Renal pelvis (tissue), 4 donors: ENCODE results near the gene UNC13D. TPM values are rescaled to one million over a fixed set of nuclear protein-coding genes. Genes with fewer than 3 reads are reported as not detected.
A peak's percentile ranks its signal among the peaks of the same experiment; 100 is the strongest.
"Not testable (repeated sequence)": the region's sequence is repeated elsewhere in the genome, so short reads cannot be mapped to it uniquely, and the experiment has no call there.

ENCODE experiments used
- DNase-seq: peaks from one replicate; pipeline ENCODE4 v3.0.0-alpha.2; 2013
- polyA plus RNA-seq, 3 donors: library from polyadenylated mRNA; unstranded; fragments of 120-200 nt; gene quantifications; one replicate each; pipeline ENCODE4 v1.2.1, GENCODE V29; 2013; ENCODE audit not compliant: insufficient read length in 3 of 3

Gene UNC13D
- polyA plus RNA-seq, 3 donors, result 4.8 to 6.6 (median 6.3) TPM

GRCh38 chr17:75803883-75804282, 40.3 kb downstream of the UNC13D start:
- DNase-seq, result no peak

- DNase-seq, result no peak
Measured at GRCh38 chr17:75799402-75799801, 44.8 kb downstream of the UNC13D start.

GRCh38 chr17:75795820-75796607, 48.2 kb downstream of the UNC13D start:
- no peak for DNase-seq

- DNase-seq, result no peak
Measured at GRCh38 chr17:75793460-75793859, 50.7 kb downstream of the UNC13D start.

GRCh38 chr17:75791254-75791653, 53.0 kb downstream of the UNC13D start:
- DNase-seq, result no peak

GRCh38 chr17:75785016-75785890, 59.0 kb downstream of the UNC13D start:
- DNase-seq, result peak; percentile 92

GRCh38 chr17:75784473-75785015, 59.7 kb downstream of the UNC13D start, which contains the start of gene UNK:
Gene UNK (plus strand): TSS chr17:75784806. CDS start chr17:75784881, 75 bp downstream.
- DNase-seq, result peak; percentile 99

GRCh38 chr17:75783803-75784472, 60.3 kb downstream of the UNC13D start:
- no peak for DNase-seq

- peak; percentile 80 for DNase-seq
Measured at GRCh38 chr17:75783069-75783783, 61.0 kb downstream of the UNC13D start.

- DNase-seq, result no peak
Measured at GRCh38 chr17:75779987-75780889, 64.0 kb downstream of the UNC13D start.

GRCh38 chr17:75779250-75779986, 64.8 kb downstream of the UNC13D start:
- DNase-seq, result peak; percentile 100

- DNase-seq, result no peak
Measured at GRCh38 chr17:75778861-75779249, 65.3 kb downstream of the UNC13D start.

- not testable (repeated sequence) for DNase-seq
Measured at GRCh38 chr17:75778066-75778860, 65.9 kb downstream of the UNC13D start.

GRCh38 chr17:75777296-75777922, 66.8 kb downstream of the UNC13D start:
- no peak for DNase-seq
